H9 (cell line): Measurements from ENCODE around the gene PNPO. TPM values are rescaled to one million over a fixed set of nuclear protein-coding genes. Genes with fewer than 3 reads are reported as not detected.

ENCODE experiments used
- DNase-seq: peaks from one replicate; pipeline ENCODE4 v3.0.0-alpha.2; 2017
- H2AFZ ChIP-seq: one replicate; pipeline ENCODE4 v1.6.1; 2013; ENCODE audit warnings: mild to moderate bottlenecking, low read length, control low read depth, moderate library complexity
- H2AK5ac ChIP-seq: 2 replicates; pipeline ENCODE4 v1.6.1; 2013; ENCODE audit warnings: low read length, control low read depth, mixed read lengths; ENCODE audit not compliant: insufficient read length
- H2BK120ac ChIP-seq: one replicate; pipeline ENCODE4 v1.6.1; 2013; ENCODE audit warnings: low read depth, mild to moderate bottlenecking, low read length, control low read depth, inconsistent platforms; ENCODE audit not compliant: poor library complexity, severe bottlenecking
- H2BK12ac ChIP-seq: 2 replicates; pipeline ENCODE4 v1.6.1; 2013; ENCODE audit warnings: low read length, control low read depth, mixed read lengths, low read depth; ENCODE audit not compliant: insufficient read length
- H2BK15ac ChIP-seq: 2 replicates; pipeline ENCODE4 v1.6.1; 2013; ENCODE audit warnings: low read depth, low read length, control low read depth
- H2BK20ac ChIP-seq: one replicate; pipeline ENCODE4 v1.6.1; 2013; ENCODE audit warnings: low read depth, mild to moderate bottlenecking, low read length, control low read depth, inconsistent platforms; ENCODE audit not compliant: poor library complexity, severe bottlenecking
- H2BK5ac ChIP-seq: 2 replicates; pipeline ENCODE4 v1.6.1; 2013; ENCODE audit warnings: low read length, control low read depth, mixed read lengths; ENCODE audit not compliant: insufficient read length
- H3K14ac ChIP-seq: 2 replicates; pipeline ENCODE4 v1.6.1; 2013; ENCODE audit warnings: low read length, control low read depth; ENCODE audit not compliant: insufficient read depth
- H3K18ac ChIP-seq: 2 replicates; pipeline ENCODE4 v1.6.1; 2013; ENCODE audit warnings: low read depth, mild to moderate bottlenecking, mixed read lengths, low read length, control low read depth; ENCODE audit not compliant: insufficient read length
- H3K23ac ChIP-seq: 2 replicates; pipeline ENCODE4 v1.6.1; 2013; ENCODE audit warnings: low read length, control low read depth, mixed read lengths, low read depth; ENCODE audit not compliant: insufficient read length
- H3K23me2 ChIP-seq: 2 replicates; pipeline ENCODE4 v1.6.1; 2013; ENCODE audit warnings: low read depth, mild to moderate bottlenecking, mixed read lengths, low read length, control low read depth; ENCODE audit not compliant: insufficient read length, poor library complexity, severe bottlenecking
- H3K27ac ChIP-seq: 2 replicates; pipeline ENCODE4 v1.5.1; 2013; ENCODE audit warnings: low read length, control low read depth, mixed read lengths, low read depth; ENCODE audit not compliant: insufficient read length
- H3K27me3 ChIP-seq: 2 replicates; pipeline ENCODE4 v1.6.1; 2013; ENCODE audit warnings: low read length, control low read depth, inconsistent platforms; ENCODE audit not compliant: insufficient read depth
- H3K4ac ChIP-seq: 2 replicates; pipeline ENCODE4 v1.6.1; 2013; ENCODE audit warnings: low read depth, mild to moderate bottlenecking, control low read depth, inconsistent platforms, low read length, moderate library complexity
- H3K4me1 ChIP-seq: 2 replicates; pipeline ENCODE4 v1.6.1; 2013; ENCODE audit warnings: low read length, control low read depth, inconsistent platforms; ENCODE audit not compliant: insufficient read depth
- H3K4me2 ChIP-seq: 2 replicates; pipeline ENCODE4 v1.6.1; 2013; ENCODE audit warnings: low read length, control low read depth, mixed read lengths; ENCODE audit not compliant: insufficient read length, insufficient read depth
- H3K56ac ChIP-seq: 2 replicates; pipeline ENCODE4 v1.6.1; 2013; ENCODE audit warnings: low read depth, mild to moderate bottlenecking, mixed read lengths, low read length, control low read depth; ENCODE audit not compliant: insufficient read length
- H3K79me1 ChIP-seq: 2 replicates; pipeline ENCODE4 v1.6.1; 2013; ENCODE audit warnings: low read depth, mild to moderate bottlenecking, moderate library complexity, low read length, control low read depth, inconsistent platforms; ENCODE audit not compliant: insufficient read depth, poor library complexity, severe bottlenecking
- H3K79me2 ChIP-seq: 2 replicates; pipeline ENCODE4 v1.6.1; 2013; ENCODE audit warnings: low read length, control low read depth, inconsistent platforms; ENCODE audit not compliant: insufficient read depth
- H3K9ac ChIP-seq: 2 replicates; pipeline ENCODE4 v1.6.1; 2013; ENCODE audit warnings: low read length, control low read depth, mixed read lengths; ENCODE audit not compliant: insufficient read length; ENCODE audit errors: extremely low read depth
- H3K9me3 ChIP-seq: one replicate; pipeline ENCODE4 v1.6.1; 2013; ENCODE audit warnings: low read depth, low read length, inconsistent platforms; ENCODE audit not compliant: control insufficient read depth
- H3T11ph ChIP-seq: one replicate; pipeline ENCODE4 v1.6.1; 2013; ENCODE audit warnings: mild to moderate bottlenecking, low read length, control low read depth, inconsistent platforms
- H4K20me1 ChIP-seq: one replicate; pipeline ENCODE4 v1.6.1; 2013; ENCODE audit not compliant: control insufficient read depth, insufficient read length, insufficient read depth
- H4K5ac ChIP-seq: 2 replicates; pipeline ENCODE4 v1.6.1; 2013; ENCODE audit warnings: low read depth, mild to moderate bottlenecking, mixed read lengths, low read length, control low read depth; ENCODE audit not compliant: insufficient read length
- H4K8ac ChIP-seq: replicated peaks from 2 replicates; pipeline ENCODE4 v1.6.1; 2013; ENCODE audit warnings: low read length, control low read depth, mixed read lengths, low read depth; ENCODE audit not compliant: insufficient read length
- H4K91ac ChIP-seq: 2 replicates; pipeline ENCODE4 v1.6.1; 2013; ENCODE audit warnings: low read depth, mild to moderate bottlenecking, moderate library complexity, mixed read lengths, low read length, control low read depth; ENCODE audit not compliant: insufficient read length
- H3K27ac Mint-ChIP-seq, 3 experiments: 2 replicates in 2 of 3; 3 replicates in 1 of 3; pipeline ENCODE4 v1.8.0; 2020 to 2021; ENCODE audit warnings: mixed read lengths in 3 of 3, mild to moderate bottlenecking in 1 of 3, moderate library complexity in 1 of 3
- H3K27me3 Mint-ChIP-seq: 2 replicates; pipeline ENCODE4 v1.8.0; 2021; ENCODE audit warnings: low read depth, mild to moderate bottlenecking, moderate library complexity, mixed read lengths
- H3K36me3 Mint-ChIP-seq, 3 experiments: 2 replicates in 2 of 3; 3 replicates in 1 of 3; pipeline ENCODE4 v1.8.0; 2020 to 2021; ENCODE audit warnings: low read depth in 3 of 3, mixed read lengths in 3 of 3; ENCODE audit not compliant: insufficient read depth in 1 of 3
- H3K4me1 Mint-ChIP-seq, 2 experiments: 2 replicates each; pipeline ENCODE4 v1.8.0; 2020; ENCODE audit warnings: mixed read lengths in 2 of 2
- H3K4me3 Mint-ChIP-seq, 2 experiments: 2 replicates in 1 of 2; 3 replicates in 1 of 2; pipeline ENCODE4 v1.8.0; 2020 to 2021; ENCODE audit warnings: mild to moderate bottlenecking in 2 of 2, mixed read lengths in 2 of 2, moderate library complexity in 1 of 2
- H3K9me3 Mint-ChIP-seq, 2 experiments: 2 replicates in 1 of 2; 3 replicates in 1 of 2; pipeline ENCODE4 v1.8.0; 2020; ENCODE audit warnings: mild to moderate bottlenecking in 2 of 2, mixed read lengths in 2 of 2, moderate library complexity in 1 of 2
- WGBS: extraction: QIAGEN DNeasy Blood & Tissue Kit; methylation state at CpG from one replicate; pipeline ENCODE4 v1.1.7; 2013; ENCODE audit warnings: missing lambda C conversion rate, low lambda C conversion rate, mixed read lengths; ENCODE audit not compliant: insufficient read length; ENCODE audit errors: extremely low coverage; 5-methylcytosine and 5-hydroxymethylcytosine counted together
- total RNA-seq: library from RNA; stranded (reverse); gene quantifications from 2 replicates; pipeline ENCODE4 v1.2.1, GENCODE V29; 2021
- TF ChIP-seq, protein P1 (sequence below): fragments of 200-600 bp; sonication (generic); conservative IDR thresholded peaks from 3 replicates; pipeline ENCODE4 v1.8.0; 2021; ENCODE audit warnings: antibody characterized with exemption, mild to moderate bottlenecking

Gene PNPO
- total RNA-seq, 1 experiment from 2014 or later = 6.7 TPM

DNA sequence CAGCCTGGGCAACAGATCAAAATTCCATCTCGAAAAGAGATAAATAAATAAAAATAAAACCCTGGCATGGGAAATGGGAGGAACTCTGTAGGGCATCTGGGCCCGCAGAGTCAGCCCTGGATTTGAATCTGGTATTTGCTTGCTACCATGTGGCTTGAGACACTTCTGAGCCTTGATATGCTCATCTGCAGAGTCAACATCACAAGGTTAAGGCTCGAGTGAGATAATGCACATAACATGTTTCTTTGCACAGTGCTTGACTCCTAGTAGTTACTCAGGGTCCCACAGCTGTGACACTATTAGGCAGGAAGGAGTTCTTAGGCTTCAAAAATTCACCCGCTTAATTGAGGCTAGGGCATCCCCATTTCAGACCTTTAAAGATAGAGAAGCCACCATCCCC, 50.8 kb downstream of the PNPO start:
- no peak overlapping the region for H3K27ac Mint-ChIP-seq
- Histone ChIP-seq H4K91ac (no peak overlapping the region), H3K23ac (no peak overlapping the region), H3K14ac (no peak overlapping the region), H3K79me1 (no peaks in the 10 kb centered on the region), H4K20me1 (no peaks in the 10 kb centered on the region), H2BK15ac (no peak overlapping the region), H3K4me1 (peaks cover 5% of the 10 kb centered on the region; the same call in 1 of the 2 replicates), H3K9ac (no peak overlapping the region), H2BK20ac (no peak overlapping the region), H3T11ph (no peak overlapping the region), H4K8ac (no peak overlapping the region), H2AFZ (no peak overlapping the region), H3K27ac (no peak overlapping the region), H2AK5ac (no peak overlapping the region), H3K56ac (no peak overlapping the region), H3K79me2 (no peaks in the 10 kb centered on the region), H3K9me3 (no peaks in the 10 kb centered on the region), H2BK5ac (no peak overlapping the region), H2BK120ac (no peak overlapping the region), H2BK12ac (no peak overlapping the region), H3K4ac (no peak overlapping the region), H3K4me2 (no peak overlapping the region), H3K23me2 (peaks cover 3% of the 10 kb centered on the region), H4K5ac (no peak overlapping the region), H3K27me3 (no peaks in the 10 kb centered on the region), H3K18ac (no peak overlapping the region)
- H3K27me3 Mint-ChIP-seq = peaks cover 3% of the 10 kb centered on the region
- WGBS = no CpG with 5 or more reads among the region's 4 CpGs
- DNase-seq = no peak
- H3K4me3 Mint-ChIP-seq = no peak overlapping the region
- H3K4me1 Mint-ChIP-seq = peaks cover 73 to 83% of the 10 kb centered on the region in 2 experiments
- TF ChIP-seq, protein P1, sequence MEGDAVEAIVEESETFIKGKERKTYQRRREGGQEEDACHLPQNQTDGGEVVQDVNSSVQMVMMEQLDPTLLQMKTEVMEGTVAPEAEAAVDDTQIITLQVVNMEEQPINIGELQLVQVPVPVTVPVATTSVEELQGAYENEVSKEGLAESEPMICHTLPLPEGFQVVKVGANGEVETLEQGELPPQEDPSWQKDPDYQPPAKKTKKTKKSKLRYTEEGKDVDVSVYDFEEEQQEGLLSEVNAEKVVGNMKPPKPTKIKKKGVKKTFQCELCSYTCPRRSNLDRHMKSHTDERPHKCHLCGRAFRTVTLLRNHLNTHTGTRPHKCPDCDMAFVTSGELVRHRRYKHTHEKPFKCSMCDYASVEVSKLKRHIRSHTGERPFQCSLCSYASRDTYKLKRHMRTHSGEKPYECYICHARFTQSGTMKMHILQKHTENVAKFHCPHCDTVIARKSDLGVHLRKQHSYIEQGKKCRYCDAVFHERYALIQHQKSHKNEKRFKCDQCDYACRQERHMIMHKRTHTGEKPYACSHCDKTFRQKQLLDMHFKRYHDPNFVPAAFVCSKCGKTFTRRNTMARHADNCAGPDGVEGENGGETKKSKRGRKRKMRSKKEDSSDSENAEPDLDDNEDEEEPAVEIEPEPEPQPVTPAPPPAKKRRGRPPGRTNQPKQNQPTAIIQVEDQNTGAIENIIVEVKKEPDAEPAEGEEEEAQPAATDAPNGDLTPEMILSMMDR = no peak
- H3K9me3 Mint-ChIP-seq = no peaks in the 10 kb centered on the region; a peak in 1 of 5 replicates
- H3K36me3 Mint-ChIP-seq = no peaks in the 10 kb centered on the region
